ENCODE measurements around the gene TLE3.

TLE3 gene

DNA sequence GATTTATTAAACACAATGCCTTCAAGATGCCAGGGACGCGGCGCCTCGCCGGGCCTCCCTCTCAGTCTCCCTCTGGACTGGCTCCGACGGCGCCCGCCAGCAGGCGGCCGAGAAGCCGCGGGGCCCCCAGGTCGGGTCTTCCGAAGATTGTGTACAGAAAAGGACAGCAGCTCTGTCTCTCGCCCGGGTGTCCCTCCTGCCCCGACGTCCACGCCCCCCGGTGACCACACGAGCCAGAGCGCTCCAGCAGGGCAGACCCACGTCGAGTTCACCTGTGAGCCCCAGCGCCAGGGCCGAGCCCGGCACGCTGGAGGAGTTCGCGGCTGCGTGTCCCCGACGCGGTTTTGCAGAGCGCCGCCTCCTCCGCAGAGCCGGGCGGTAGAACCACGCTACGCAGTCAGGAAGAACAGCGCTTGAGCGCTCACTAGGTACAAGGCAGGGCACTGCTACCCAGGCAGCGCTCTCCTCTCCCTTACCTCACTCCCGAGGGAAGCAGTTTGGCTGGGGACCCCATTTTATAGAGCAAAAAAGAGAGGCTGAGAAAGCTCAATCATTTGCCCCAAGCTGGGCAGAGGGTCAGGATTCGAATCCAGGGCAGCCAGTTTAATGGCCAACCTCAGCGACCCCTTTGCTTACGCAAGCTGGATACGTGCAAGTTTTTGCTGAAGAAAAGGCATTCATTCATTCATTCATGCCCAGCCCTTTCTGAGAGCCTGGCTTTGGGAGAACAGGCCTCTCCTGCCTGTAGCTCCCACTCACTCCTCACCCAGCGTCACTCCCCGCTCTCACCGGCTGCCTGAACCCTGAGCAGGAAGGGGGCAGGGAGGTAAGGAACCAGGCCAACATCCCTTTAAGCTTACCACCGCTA lies 3.0 kb upstream of the TLE3 start:
- H3K4me3 ChIP-seq (ENCODE audit: control insufficient read depth in 1 of 7, extremely low read depth in 1 of 7, insufficient read depth in 4 of 7, low read depth in 2 of 7, low read length in 6 of 7): peak overlapping the region in 6 of 7 experiments; percentile 8 to 71 (median 52)
- H3K9me3 ChIP-seq (ENCODE audit: control extremely low read depth in 1 of 5, control insufficient read depth in 4 of 5, insufficient read depth in 2 of 5, low read depth in 1 of 5, low read length in 4 of 5): no peaks in the 10 kb centered on the region
- H3K4me1 ChIP-seq (ENCODE audit: control extremely low read depth in 1 of 4, control insufficient read depth in 4 of 4, insufficient read depth in 4 of 4, low read length in 3 of 4): peaks cover 8 to 66% (median 57%) of the 10 kb centered on the region in 4 experiments
- no peaks in the 10 kb centered on the region for H3K27me3 ChIP-seq (replicated peaks in 2 of 5; ENCODE audit: control insufficient read depth in 4 of 5, insufficient read depth in 5 of 5, low read length in 4 of 5)
- ChIA-PET POLR2A (interaction anchor here (0.7 to 2.8 kb wide), 5 partner anchors 9 to 51 kb away, joined by 3 to 16 read pairs (median 3); no protein-coding TSS in a partner anchor), CTCF (interaction anchor here (1.0 to 3.6 kb wide), 14 partner anchors 10 to 405 kb away, joined by 3 to 21 read pairs (median 4); no protein-coding TSS in a partner anchor)
- H3K36me3 ChIP-seq (ENCODE audit: control insufficient read depth in 4 of 4, insufficient read depth in 4 of 4, low read length in 3 of 4): no peaks in the 10 kb centered on the region
- H3K27ac ChIP-seq (ENCODE audit: insufficient read depth in 1 of 2, low read depth in 1 of 2, low read length in 2 of 2, poor library complexity in 1 of 2, severe bottlenecking in 2 of 2): peak overlapping the region in 1 of 2 experiments; percentile 14
- peak; percentile 63 to 82 (median 68) for DNase-seq
- WGBS (ENCODE audit: insufficient coverage): 2% methylated on average over 50 of the region's 54 CpGs

DNA sequence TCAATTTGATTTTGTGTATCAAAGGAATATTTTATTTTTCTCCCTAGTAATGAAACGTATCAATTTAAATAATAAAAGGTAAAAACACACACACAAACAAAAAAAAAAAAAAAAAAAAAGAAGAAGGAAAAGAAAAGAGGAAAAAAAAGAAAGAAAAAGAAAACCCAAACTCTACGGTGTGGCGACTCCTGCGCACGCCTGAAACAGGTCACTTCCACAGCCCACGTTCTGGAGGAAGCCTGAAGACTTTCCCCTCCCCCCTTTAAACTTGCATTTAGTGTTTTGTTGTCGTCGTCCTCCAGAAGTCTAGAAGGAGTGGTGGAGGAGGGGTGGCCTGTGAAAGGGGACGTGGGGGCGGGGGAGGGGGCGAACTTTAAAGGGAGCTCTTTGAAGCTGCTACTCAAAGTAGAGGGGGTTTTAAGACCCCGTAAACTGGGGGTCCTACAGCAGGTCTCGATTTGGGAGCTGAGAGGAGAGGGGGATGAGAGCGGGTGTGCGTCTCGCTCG lies 2.3 kb upstream of the TLE3 start:
- H3K4me3 ChIP-seq (ENCODE audit: control insufficient read depth in 1 of 7, extremely low read depth in 1 of 7, insufficient read depth in 4 of 7, low read depth in 2 of 7, low read length in 6 of 7): peak overlapping the region in 6 of 7 experiments; percentile 19 to 71 (median 52)
- peaks cover 9 to 73% (median 64%) of the 10 kb centered on the region in 4 experiments for H3K4me1 ChIP-seq (ENCODE audit: control extremely low read depth in 1 of 4, control insufficient read depth in 4 of 4, insufficient read depth in 4 of 4, low read length in 3 of 4)
- WGBS (ENCODE audit: insufficient coverage): 0% methylated on average over 7 of the region's 17 CpGs
- no peaks in the 10 kb centered on the region for H3K27me3 ChIP-seq (replicated peaks in 2 of 5; ENCODE audit: control insufficient read depth in 4 of 5, insufficient read depth in 5 of 5, low read length in 4 of 5)
- CTCF ChIA-PET: interaction anchor here (1.1 to 3.6 kb wide), 13 partner anchors 9 to 406 kb away, joined by 3 to 21 read pairs (median 5); no protein-coding TSS in a partner anchor
- DNase-seq: peak; percentile 25 to 80 (median 64)
- H3K36me3 ChIP-seq (ENCODE audit: control insufficient read depth in 4 of 4, insufficient read depth in 4 of 4, low read length in 3 of 4): no peaks in the 10 kb centered on the region
- no peaks in the 10 kb centered on the region for H3K9me3 ChIP-seq (ENCODE audit: control extremely low read depth in 1 of 5, control insufficient read depth in 4 of 5, insufficient read depth in 2 of 5, low read depth in 1 of 5, low read length in 4 of 5)
- peak overlapping the region in 1 of 2 experiments; percentile 14 for H3K27ac ChIP-seq (ENCODE audit: insufficient read depth in 1 of 2, low read depth in 1 of 2, low read length in 2 of 2, poor library complexity in 1 of 2, severe bottlenecking in 2 of 2)
- POLR2A ChIA-PET: interaction anchor here (1.0 to 2.8 kb wide), 4 partner anchors 12 to 42 kb away, joined by 3 to 16 read pairs (median 5); no protein-coding TSS in a partner anchor

DNA sequence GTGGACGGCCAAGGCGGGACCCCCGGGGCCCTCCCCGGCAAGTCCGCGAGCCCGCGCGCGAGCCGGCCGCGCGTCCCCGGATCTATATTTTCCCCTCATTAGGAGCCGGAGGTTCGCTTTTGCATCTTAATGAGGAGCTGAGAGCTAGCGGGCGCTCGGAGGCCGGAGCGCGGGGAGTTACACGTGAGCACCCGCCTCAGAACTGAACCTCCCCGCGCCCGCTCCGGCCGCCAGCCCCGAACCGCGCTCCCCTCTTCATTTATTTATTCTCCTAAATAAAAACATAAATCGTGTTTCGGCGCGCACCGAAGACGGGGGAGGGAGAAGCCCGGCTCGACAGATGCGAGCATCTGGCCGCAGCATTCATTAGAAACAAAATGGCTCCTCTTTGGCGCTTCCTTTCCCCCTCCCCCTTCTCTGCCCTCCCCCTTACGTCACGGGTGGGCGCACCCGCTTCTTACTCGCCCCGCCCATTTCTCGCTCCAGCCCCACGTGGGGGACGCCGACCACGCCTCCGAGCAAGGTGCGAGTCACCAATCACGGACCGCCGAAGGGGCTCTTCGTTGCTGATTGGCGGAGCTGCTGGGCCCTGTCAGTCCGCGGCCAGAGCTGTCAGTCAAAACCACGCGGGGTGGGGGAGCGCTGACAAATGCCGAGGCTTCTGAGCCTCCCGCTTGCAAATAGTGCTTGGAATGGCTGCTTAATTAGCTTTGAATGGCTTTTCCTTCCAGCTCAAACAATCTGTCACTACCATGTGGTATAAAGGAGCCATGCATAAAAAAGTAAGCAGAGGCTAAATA lies 1.6 kb upstream of the TLE3 start:
- Histone ChIP-seq H3K27ac (ENCODE audit: insufficient read depth in 1 of 2, low read depth in 1 of 2, low read length in 2 of 2, poor library complexity in 1 of 2, severe bottlenecking in 2 of 2) (peak overlapping the region; percentile 54 to 87), H3K9me3 (ENCODE audit: control extremely low read depth in 1 of 5, control insufficient read depth in 4 of 5, insufficient read depth in 2 of 5, low read depth in 1 of 5, low read length in 4 of 5) (no peaks in the 10 kb centered on the region), H3K4me1 (ENCODE audit: control extremely low read depth in 1 of 4, control insufficient read depth in 4 of 4, insufficient read depth in 4 of 4, low read length in 3 of 4) (peaks cover 14 to 77% (median 69%) of the 10 kb centered on the region in 4 experiments), H3K4me3 (ENCODE audit: control insufficient read depth in 1 of 7, extremely low read depth in 1 of 7, insufficient read depth in 4 of 7, low read depth in 2 of 7, low read length in 6 of 7) (peak overlapping the region; percentile 50 to 93 (median 70)), H3K27me3 (replicated peaks in 2 of 5; ENCODE audit: control insufficient read depth in 4 of 5, insufficient read depth in 5 of 5, low read length in 4 of 5) (no peaks in the 10 kb centered on the region), H3K36me3 (ENCODE audit: control insufficient read depth in 4 of 4, insufficient read depth in 4 of 4, low read length in 3 of 4) (peaks cover 0 to 3% (median 0%) of the 10 kb centered on the region in 4 experiments)
- ChIA-PET CTCF (interaction anchor here (1.1 to 3.6 kb wide), 11 partner anchors 8 to 406 kb away, joined by 3 to 21 read pairs (median 6); no protein-coding TSS in a partner anchor), POLR2A (interaction anchor here (0.5 to 2.8 kb wide), 6 partner anchors 12 to 49 kb away, joined by 3 to 16 read pairs (median 4); no protein-coding TSS in a partner anchor)
- peak; percentile 98 to 99 (median 99) for DNase-seq
- WGBS (ENCODE audit: insufficient coverage): under 1% methylated on average over 31 of the region's 69 CpGs

DNA sequence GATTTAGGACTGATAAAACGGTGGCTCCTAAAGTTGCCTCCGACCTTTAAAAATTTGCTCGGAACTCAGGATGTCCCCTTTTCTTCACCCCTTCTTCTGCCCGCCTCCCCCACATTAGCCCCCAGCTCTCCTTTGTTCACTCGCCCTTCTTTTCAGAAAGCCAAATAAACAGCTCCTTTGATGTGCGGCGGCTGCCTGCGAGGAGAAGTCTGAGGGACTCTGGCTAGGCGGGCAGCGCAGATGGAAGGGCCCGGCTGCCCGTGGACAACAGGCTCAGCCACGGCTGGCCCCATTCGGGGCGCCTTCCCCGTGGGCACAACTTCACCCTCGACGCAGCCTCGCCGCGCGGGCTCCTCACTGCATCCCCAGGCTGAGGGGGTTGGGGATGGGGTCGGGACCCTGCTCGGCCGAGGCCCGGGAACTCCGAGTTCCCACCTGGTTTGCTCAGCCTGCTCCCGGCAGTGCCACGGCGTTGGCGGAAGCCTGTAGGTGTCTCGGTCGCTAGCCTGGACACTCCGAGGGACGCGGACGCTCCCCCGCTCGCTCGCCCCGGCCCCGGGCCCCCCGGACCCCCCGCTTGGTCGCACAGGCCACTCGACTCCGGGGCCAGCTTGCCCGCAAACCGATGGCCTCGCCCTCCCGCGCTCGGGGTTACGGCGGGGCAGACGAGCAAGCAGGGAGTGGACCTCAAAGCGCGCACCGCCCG lies 897 bp upstream of the TLE3 start:
- POLR2A ChIA-PET: interaction anchor here (0.5 to 2.0 kb wide), 10 partner anchors 43 to 522 kb away, joined by 3 to 9 read pairs (median 3); no protein-coding TSS in a partner anchor
- H3K27me3 ChIP-seq (replicated peaks in 2 of 5; ENCODE audit: control insufficient read depth in 4 of 5, insufficient read depth in 5 of 5, low read length in 4 of 5): no peaks in the 10 kb centered on the region
- peaks cover 20 to 77% (median 71%) of the 10 kb centered on the region in 4 experiments for H3K4me1 ChIP-seq (ENCODE audit: control extremely low read depth in 1 of 4, control insufficient read depth in 4 of 4, insufficient read depth in 4 of 4, low read length in 3 of 4)
- H3K4me3 ChIP-seq (ENCODE audit: control insufficient read depth in 1 of 7, extremely low read depth in 1 of 7, insufficient read depth in 4 of 7, low read depth in 2 of 7, low read length in 6 of 7): peak overlapping the region; percentile 50 to 93 (median 70)
- H3K27ac ChIP-seq (ENCODE audit: insufficient read depth in 1 of 2, low read depth in 1 of 2, low read length in 2 of 2, poor library complexity in 1 of 2, severe bottlenecking in 2 of 2): peak overlapping the region; percentile 54 to 87
- no peaks in the 10 kb centered on the region for H3K9me3 ChIP-seq (ENCODE audit: control extremely low read depth in 1 of 5, control insufficient read depth in 4 of 5, insufficient read depth in 2 of 5, low read depth in 1 of 5, low read length in 4 of 5)
- peak in 1 of 3 donors; percentile 41 for DNase-seq
- WGBS (ENCODE audit: insufficient coverage): under 1% methylated on average over 56 of the region's 60 CpGs
- CTCF ChIA-PET: interaction anchor here (0.9 to 1.7 kb wide), 6 partner anchors 11 to 522 kb away, joined by 3 to 6 read pairs (median 4); no protein-coding TSS in a partner anchor
- H3K36me3 ChIP-seq (ENCODE audit: control insufficient read depth in 4 of 4, insufficient read depth in 4 of 4, low read length in 3 of 4): peaks cover 0 to 7% (median under 1%) of the 10 kb centered on the region in 4 experiments

DNA sequence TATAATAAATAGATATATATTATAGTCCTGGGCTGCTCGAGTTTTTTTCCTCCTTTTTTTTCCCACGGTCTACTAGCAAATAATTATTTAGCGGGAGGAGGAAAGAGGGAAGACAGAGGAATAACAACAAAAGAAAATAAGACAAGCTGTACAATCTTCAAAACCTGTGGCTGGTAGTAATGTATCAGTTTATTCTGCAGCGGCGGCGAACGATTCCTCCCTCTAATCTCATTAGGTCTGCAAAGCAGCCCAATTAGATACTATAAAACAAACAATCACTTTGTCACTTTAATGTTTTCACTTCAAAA lies 390 bp upstream of the TLE3 start:
- Histone ChIP-seq H3K9me3 (ENCODE audit: control extremely low read depth in 1 of 5, control insufficient read depth in 4 of 5, insufficient read depth in 2 of 5, low read depth in 1 of 5, low read length in 4 of 5) (no peaks in the 10 kb centered on the region), H3K4me3 (ENCODE audit: control insufficient read depth in 1 of 7, extremely low read depth in 1 of 7, insufficient read depth in 4 of 7, low read depth in 2 of 7, low read length in 6 of 7) (peak overlapping the region in 6 of 7 experiments; percentile 54 to 93 (median 71)), H3K4me1 (ENCODE audit: control extremely low read depth in 1 of 4, control insufficient read depth in 4 of 4, insufficient read depth in 4 of 4, low read length in 3 of 4) (peaks cover 25 to 77% (median 71%) of the 10 kb centered on the region in 4 experiments), H3K27me3 (replicated peaks in 2 of 5; ENCODE audit: control insufficient read depth in 4 of 5, insufficient read depth in 5 of 5, low read length in 4 of 5) (no peaks in the 10 kb centered on the region), H3K27ac (ENCODE audit: insufficient read depth in 1 of 2, low read depth in 1 of 2, low read length in 2 of 2, poor library complexity in 1 of 2, severe bottlenecking in 2 of 2) (peak overlapping the region in 1 of 2 experiments; percentile 87), H3K36me3 (ENCODE audit: control insufficient read depth in 4 of 4, insufficient read depth in 4 of 4, low read length in 3 of 4) (peaks cover 0 to 12% (median 4%) of the 10 kb centered on the region in 4 experiments)
- no peak for DNase-seq
- ChIA-PET POLR2A (interaction anchor here (0.6 to 1.6 kb wide), 11 partner anchors 42 to 519 kb away, joined by 3 to 9 read pairs (median 3); no protein-coding TSS in a partner anchor), CTCF (interaction anchor here (0.9 to 1.7 kb wide), 7 partner anchors 11 to 522 kb away, joined by 3 to 6 read pairs (median 4); no protein-coding TSS in a partner anchor)
- WGBS (ENCODE audit: insufficient coverage): 0% methylated on average over 4 of the region's 7 CpGs

DNA sequence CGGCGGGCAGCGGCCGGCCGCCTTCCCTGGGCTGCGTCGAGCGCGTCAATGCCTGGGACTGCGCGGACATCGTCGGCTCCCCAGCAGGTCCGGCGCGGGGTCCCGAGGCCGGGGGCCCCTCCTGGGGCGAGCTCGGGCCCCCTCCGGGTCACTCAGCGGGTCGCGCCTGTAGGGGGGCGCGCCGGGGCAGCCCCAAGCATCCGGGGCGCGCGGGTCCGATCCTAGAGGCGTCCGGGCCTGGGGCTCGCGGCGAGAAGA lies 725 bp downstream of the TLE3 start:
- peaks cover 30 to 77% (median 73%) of the 10 kb centered on the region in 4 experiments for H3K4me1 ChIP-seq (ENCODE audit: control extremely low read depth in 1 of 4, control insufficient read depth in 4 of 4, insufficient read depth in 4 of 4, low read length in 3 of 4)
- WGBS (ENCODE audit: insufficient coverage): 0% methylated on average over 24 of the region's 37 CpGs
- ChIA-PET POLR2A (interaction anchor here (0.7 to 1.6 kb wide), 2 partner anchors 45 to 102 kb away, joined by 3 to 9 read pairs; no protein-coding TSS in a partner anchor), CTCF (interaction anchor here (0.7 to 1.7 kb wide), 3 partner anchors 48 to 85 kb away, joined by 3 to 6 read pairs (median 4); no protein-coding TSS in a partner anchor)
- peaks cover 0 to 22% (median 11%) of the 10 kb centered on the region in 4 experiments for H3K36me3 ChIP-seq (ENCODE audit: control insufficient read depth in 4 of 4, insufficient read depth in 4 of 4, low read length in 3 of 4)
- no peaks in the 10 kb centered on the region for H3K9me3 ChIP-seq (ENCODE audit: control extremely low read depth in 1 of 5, control insufficient read depth in 4 of 5, insufficient read depth in 2 of 5, low read depth in 1 of 5, low read length in 4 of 5)
- peak overlapping the region in 1 of 2 experiments; percentile 79 for H3K27ac ChIP-seq (ENCODE audit: insufficient read depth in 1 of 2, low read depth in 1 of 2, low read length in 2 of 2, poor library complexity in 1 of 2, severe bottlenecking in 2 of 2)
- no peak for DNase-seq
- H3K4me3 ChIP-seq (ENCODE audit: control insufficient read depth in 1 of 7, extremely low read depth in 1 of 7, insufficient read depth in 4 of 7, low read depth in 2 of 7, low read length in 6 of 7): peak overlapping the region; percentile 77 to 93 (median 87)
- H3K27me3 ChIP-seq (replicated peaks in 2 of 5; ENCODE audit: control insufficient read depth in 4 of 5, insufficient read depth in 5 of 5, low read length in 4 of 5): no peaks in the 10 kb centered on the region

Measured in common myeloid progenitor, CD34-positive (primary cell).